MM.1S (cell line): ENCODE data around the gene SMG6.

ENCODE experiments used
- DNase-seq: peaks from one replicate; pipeline ENCODE4 v3.0.0-alpha.2; 2015
- H2AFZ ChIP-seq: fragments of 300-600 bp; sonication (generic); 2 replicates; pipeline ENCODE4 v1.6.0; 2016; ENCODE audit warnings: antibody characterized with exemption, low read length
- H3F3A ChIP-seq: fragments of 300-600 bp; sonication (generic); 2 replicates; pipeline ENCODE4 v1.6.1; 2016; ENCODE audit warnings: mild to moderate bottlenecking, antibody characterized with exemption, low read length, moderate library complexity, mixed read lengths; ENCODE audit not compliant: insufficient read depth
- H3K27ac ChIP-seq: fragments of 300-600 bp; sonication (generic); 2 replicates; pipeline ENCODE4 v1.5.1; 2016; ENCODE audit warnings: mild to moderate bottlenecking, low read length
- H3K27me3 ChIP-seq: fragments of 300-600 bp; sonication (generic); replicated peaks from 2 replicates; pipeline ENCODE4 v1.6.0; 2016; ENCODE audit warnings: low read length; ENCODE audit not compliant: insufficient read depth
- H3K36me3 ChIP-seq: fragments of 300-600 bp; sonication (generic); replicated peaks from 2 replicates; pipeline ENCODE4 v1.6.1; 2016; ENCODE audit warnings: mild to moderate bottlenecking, low read length, mixed read lengths; ENCODE audit not compliant: insufficient read depth
- H3K4me1 ChIP-seq: fragments of 300-600 bp; sonication (generic); 2 replicates; pipeline ENCODE4 v1.6.1; 2016; ENCODE audit warnings: low read length, mixed read lengths
- H3K4me2 ChIP-seq: fragments of 300-600 bp; sonication (generic); 2 replicates; pipeline ENCODE4 v1.6.0; 2016; ENCODE audit warnings: low read depth, low read length
- H3K4me3 ChIP-seq: fragments of 300-600 bp; sonication (generic); 2 replicates; pipeline ENCODE4 v1.5.1; 2016; ENCODE audit warnings: low read length, mixed read lengths
- H3K79me2 ChIP-seq: fragments of 300-600 bp; sonication (generic); 2 replicates; pipeline ENCODE4 v1.6.1; 2016; ENCODE audit warnings: mixed run types, low read length, mixed read lengths
- H3K9ac ChIP-seq: fragments of 300-600 bp; sonication (generic); 2 replicates; pipeline ENCODE4 v1.6.1; 2016; ENCODE audit warnings: low read length, mixed read lengths
- H3K9me2 ChIP-seq: fragments of 300-600 bp; sonication (generic); replicated peaks from 2 replicates; pipeline ENCODE4 v1.6.1; 2016; ENCODE audit warnings: mild to moderate bottlenecking, low read length, mixed read lengths; ENCODE audit not compliant: insufficient read depth
- H3K9me3 ChIP-seq: fragments of 300-600 bp; sonication (generic); replicated peaks from 2 replicates; pipeline ENCODE4 v1.6.1; 2016; ENCODE audit warnings: mild to moderate bottlenecking, low read length, mixed read lengths; ENCODE audit not compliant: insufficient read depth
- H4K20me1 ChIP-seq: fragments of 300-600 bp; sonication (generic); 2 replicates; pipeline ENCODE4 v1.6.1; 2016; ENCODE audit warnings: mild to moderate bottlenecking, low read length, moderate library complexity, mixed read lengths; ENCODE audit not compliant: insufficient read depth
- EZH2 ChIP-seq: fragments of 300-600 bp; sonication (generic); optimal IDR thresholded peaks from 2 replicates; pipeline ENCODE3; 2017; ENCODE audit warnings: low read depth, mild to moderate bottlenecking, antibody characterized with exemption, low read length, mixed read lengths
- EZH2phosphoT487 ChIP-seq: fragments of 300-600 bp; sonication (generic); IDR thresholded peaks from 2 replicates; pipeline ENCODE4 v1.6.1; 2018; ENCODE audit warnings: antibody characterized with exemption, low read length
- TF ChIP-seq, protein P1 (sequence below): fragments of 300-600 bp; sonication (generic); IDR thresholded peaks from 2 replicates; pipeline ENCODE4 v1.5.1; 2016; ENCODE audit warnings: antibody characterized with exemption, low read length, mixed read lengths

Gene SMG6

GRCh38 chr17:2025622-2026309 is 277.8 kb downstream of the SMG6 start:
- Histone ChIP-seq H3K4me3 (peak overlapping the region; percentile 47; the same call in 1 of the 2 replicates), H3K36me3 (no peaks in the 10 kb centered on the region), H3K9me3 (no peaks in the 10 kb centered on the region), H3F3A (no peaks in the 10 kb centered on the region), H3K27me3 (peaks cover 85% of the 10 kb centered on the region), H3K4me2 (peak overlapping the region; percentile 66; the same call in 1 of the 2 replicates), H3K27ac (no peak overlapping the region), H3K79me2 (peaks cover 8% of the 10 kb centered on the region), H3K9ac (no peak overlapping the region), H3K9me2 (no peaks in the 10 kb centered on the region), H3K4me1 (0 out of 2 replicates have a peak, but pooled peaks cover 1% of the 10 kb centered on the region), H4K20me1 (no peaks in the 10 kb centered on the region), H2AFZ (no peak overlapping the region)
- TF ChIP-seq, protein P1, sequence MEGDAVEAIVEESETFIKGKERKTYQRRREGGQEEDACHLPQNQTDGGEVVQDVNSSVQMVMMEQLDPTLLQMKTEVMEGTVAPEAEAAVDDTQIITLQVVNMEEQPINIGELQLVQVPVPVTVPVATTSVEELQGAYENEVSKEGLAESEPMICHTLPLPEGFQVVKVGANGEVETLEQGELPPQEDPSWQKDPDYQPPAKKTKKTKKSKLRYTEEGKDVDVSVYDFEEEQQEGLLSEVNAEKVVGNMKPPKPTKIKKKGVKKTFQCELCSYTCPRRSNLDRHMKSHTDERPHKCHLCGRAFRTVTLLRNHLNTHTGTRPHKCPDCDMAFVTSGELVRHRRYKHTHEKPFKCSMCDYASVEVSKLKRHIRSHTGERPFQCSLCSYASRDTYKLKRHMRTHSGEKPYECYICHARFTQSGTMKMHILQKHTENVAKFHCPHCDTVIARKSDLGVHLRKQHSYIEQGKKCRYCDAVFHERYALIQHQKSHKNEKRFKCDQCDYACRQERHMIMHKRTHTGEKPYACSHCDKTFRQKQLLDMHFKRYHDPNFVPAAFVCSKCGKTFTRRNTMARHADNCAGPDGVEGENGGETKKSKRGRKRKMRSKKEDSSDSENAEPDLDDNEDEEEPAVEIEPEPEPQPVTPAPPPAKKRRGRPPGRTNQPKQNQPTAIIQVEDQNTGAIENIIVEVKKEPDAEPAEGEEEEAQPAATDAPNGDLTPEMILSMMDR, result peak; percentile 27
- no peak; the same call in 1 of the 2 replicates for TF ChIP-seq EZH2phosphoT487
- TF ChIP-seq EZH2, result peak; percentile 66
- DNase-seq, result no peak

DNA sequence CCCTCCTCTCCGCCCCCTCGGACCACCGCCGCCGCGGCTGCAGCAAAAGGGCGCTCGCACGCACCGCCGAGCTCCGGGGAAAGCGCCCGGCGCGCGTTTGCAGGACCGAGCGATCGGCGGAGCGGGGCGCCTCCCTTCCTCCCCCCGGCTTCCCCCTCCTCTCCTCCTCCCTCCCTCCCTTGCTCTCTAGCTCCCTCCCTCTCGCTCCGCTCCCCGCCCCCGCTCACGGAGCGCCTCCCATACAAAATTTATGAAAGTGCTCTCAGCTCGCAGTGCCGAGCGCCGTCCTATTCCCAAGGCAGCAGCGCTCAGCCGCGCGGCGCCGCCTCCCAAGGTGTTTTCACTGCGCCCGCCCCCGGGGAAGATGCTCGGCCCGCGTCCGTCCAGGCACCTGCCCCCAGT is 278.4 kb downstream of the SMG6 start, which contains the start of gene RTN4RL1:
Gene RTN4RL1 (minus strand): TSS at position 115 of the 402 bp plus-strand sequence. CDS start 469 bp downstream, outside the sequence.
- no peak within 1 kb of the TSS for H3K9ac ChIP-seq
- H3K4me2 ChIP-seq, result peak within 1 kb of the TSS; percentile 66; the same call in 1 of the 2 replicates
- H3K4me3 ChIP-seq, result peak within 1 kb of the TSS; percentile 47; the same call in 1 of the 2 replicates
- no peak within 1 kb of the TSS for H3K27ac ChIP-seq
- peak; percentile 29 for DNase-seq
- H3K79me2 ChIP-seq, result peaks cover 2% of the 10 kb centered on the region
- H3K4me1 ChIP-seq, result no peaks in the 10 kb centered on the region
- H4K20me1 ChIP-seq, result no peaks in the 10 kb centered on the region
- no peak within 1 kb of the TSS for H2AFZ ChIP-seq
- H3K9me2 ChIP-seq, result no peaks in the 10 kb centered on the region
- no peaks in the 10 kb centered on the region for H3K36me3 ChIP-seq
- peaks cover 91% of the 10 kb centered on the region for H3K27me3 ChIP-seq
- H3F3A ChIP-seq, result no peaks in the 10 kb centered on the region
- no peaks in the 10 kb centered on the region for H3K9me3 ChIP-seq
- TF ChIP-seq EZH2, result no peak
- TF ChIP-seq, protein P1, result no peak
- no peak for TF ChIP-seq EZH2phosphoT487

GRCh38 chr17:2024572-2025219 is 278.9 kb downstream of the SMG6 start:
- no peaks in the 10 kb centered on the region for H3K9me3 ChIP-seq
- no peak overlapping the region for H2AFZ ChIP-seq
- no peak for DNase-seq
- TF ChIP-seq EZH2 (peak; percentile 27), EZH2phosphoT487 (no peak)
- no peaks in the 10 kb centered on the region for H3K9me2 ChIP-seq
- no peaks in the 10 kb centered on the region for H3K4me1 ChIP-seq
- no peaks in the 10 kb centered on the region for H3K79me2 ChIP-seq
- H3F3A ChIP-seq, result no peaks in the 10 kb centered on the region
- H3K36me3 ChIP-seq, result no peaks in the 10 kb centered on the region
- H3K27ac ChIP-seq, result no peak overlapping the region
- H3K9ac ChIP-seq, result no peak overlapping the region
- H3K4me3 ChIP-seq, result no peak overlapping the region
- H3K27me3 ChIP-seq, result peaks cover 96% of the 10 kb centered on the region
- no peaks in the 10 kb centered on the region for H4K20me1 ChIP-seq
- peak overlapping the region; percentile 66; the same call in 1 of the 2 replicates for H3K4me2 ChIP-seq
